GM12878 (cell line): Measurements from ENCODE around the gene MYO16. TPM values are rescaled to one million over a fixed set of nuclear protein-coding genes. Genes with fewer than 3 reads are reported as not detected.

Source experiments
- ATAC-seq: fragments of 200-7000 bp; cut with Tn5 transposase; 3 replicates; pipeline ENCODE4 v1.9.1; 2020; ENCODE audit warnings: mild to moderate bottlenecking, moderate library complexity
- BruUV-seq: library from RNA; stranded (reverse); fragments of 400-500 nt; replicated peaks from 2 replicates; lab custom pipeline; 2021; lab: Mats Ljungman, UMichigan
- CTCF ChIA-PET: fragments of 300-600 bp; sonication (Branson Sonifier 250); formaldehyde crosslinking; extraction: SDS; loops from one replicate; lab custom pipeline; 2021; ENCODE audit warnings: inconsistent platforms; lab: Yijun Ruan, JAX
- POLR2A ChIA-PET: fragments of 350-600 bp; formaldehyde crosslinking; extraction: SDS; loops from one replicate; lab custom pipeline; 2021; ENCODE audit warnings: inconsistent platforms; lab: Charles Lee
- RAD21 ChIA-PET: fragments of 300-600 bp; sonication (Branson Sonifier 250); formaldehyde crosslinking; loops from one replicate; lab custom pipeline; 2023; ENCODE audit warnings: antibody characterized with exemption; ENCODE audit not compliant: unreplicated experiment; lab: Charles Lee
- SMC1A ChIA-PET: fragments of 300-600 bp; sonication (Branson Sonifier 250); formaldehyde crosslinking; loops from one replicate; lab custom pipeline; 2023; ENCODE audit not compliant: unreplicated experiment, uncharacterized antibody; lab: Charles Lee
- DNase-seq: peaks from one replicate; pipeline ENCODE4 v3.0.0-alpha.2; 2011; ENCODE audit warnings: low read depth, low spot score
- FAIRE-seq: peaks from 3 replicates; lab custom pipeline; 2011; peaks lifted over from hg19 to GRCh38; lab: Jason Lieb, UNC
- H2AFZ ChIP-seq: 2 replicates; pipeline ENCODE4 v1.6.0; 2011; ENCODE audit warnings: low read depth, low read length, control low read depth; ENCODE audit not compliant: control insufficient read depth
- H3K27ac ChIP-seq: 2 replicates; pipeline ENCODE4 v1.5.1; 2011; ENCODE audit warnings: control low read depth; ENCODE audit not compliant: control insufficient read depth, insufficient read depth
- H3K27me3 ChIP-seq, 2 experiments: replicated peaks in 1 of 2; 2 replicates each; pipeline versions ENCODE4 v1.6.0 to v1.6.1; 2011; ENCODE audit warnings: low read length in 1 of 2; ENCODE audit not compliant: control insufficient read depth in 2 of 2, insufficient read depth in 2 of 2
- H3K36me3 ChIP-seq, 2 experiments: 2 replicates each; pipeline ENCODE4 v1.5.1; 2011; ENCODE audit warnings: low read length in 1 of 2; ENCODE audit not compliant: control insufficient read depth in 2 of 2, insufficient read depth in 2 of 2
- H3K4me1 ChIP-seq: 2 replicates; pipeline ENCODE4 v1.6.1; 2011; ENCODE audit warnings: mild to moderate bottlenecking, low read length, moderate library complexity, mixed read lengths; ENCODE audit not compliant: control insufficient read depth, insufficient read depth
- H3K4me2 ChIP-seq: 2 replicates; pipeline ENCODE4 v1.6.0; 2011; ENCODE audit warnings: control low read depth; ENCODE audit not compliant: control insufficient read depth, insufficient read depth
- H3K4me3 ChIP-seq: fragments of 200-600 bp; sonication (generic); 2 replicates; pipeline ENCODE4 v1.5.1; 2016
- H3K79me2 ChIP-seq: 2 replicates; pipeline ENCODE4 v1.6.0; 2011; ENCODE audit warnings: low read length; ENCODE audit not compliant: control insufficient read depth, insufficient read depth
- H3K9ac ChIP-seq: 2 replicates; pipeline ENCODE4 v1.8.0; 2011; ENCODE audit warnings: low read length, control low read depth, mixed read lengths; ENCODE audit not compliant: control insufficient read depth, insufficient read depth
- H3K9me3 ChIP-seq: replicated peaks from 3 replicates; pipeline ENCODE4 v1.5.1; 2011; ENCODE audit warnings: mild to moderate bottlenecking, low read length; ENCODE audit not compliant: control insufficient read depth, insufficient read depth
- H4K20me1 ChIP-seq: 2 replicates; pipeline ENCODE4 v1.6.0; 2011; ENCODE audit not compliant: control insufficient read depth, insufficient read depth
- ATF7 ChIP-seq: fragments of 450-650 bp; IDR thresholded peaks from 2 replicates; pipeline ENCODE4 v1.6.1; 2016; ENCODE audit warnings: low read depth, mild to moderate bottlenecking
- EP300 ChIP-seq, 2 experiments: fragments of 150-350 bp in 1 of 2; IDR thresholded peaks; 2 replicates each; pipeline ENCODE4 v1.6.1; 2011 to 2012; ENCODE audit warnings: low read depth in 2 of 2, low read length in 2 of 2, borderline replicate concordance in 1 of 2, improper control_type of control experiment in 1 of 2, inconsistent platforms in 1 of 2; ENCODE audit not compliant: control insufficient read depth in 1 of 2
- ESRRA ChIP-seq: IDR thresholded peaks from 2 replicates; pipeline ENCODE4 v1.6.1; 2012; ENCODE audit warnings: mild to moderate bottlenecking, low read length, improper control_type of control experiment
- HDAC2 ChIP-seq: fragments of 200-600 bp; sonication (generic); IDR thresholded peaks from 2 replicates; pipeline ENCODE4 v1.6.1; 2017
- IKZF1 ChIP-seq: fragments of 450-650 bp; conservative IDR thresholded peaks from 2 replicates; pipeline ENCODE4 v1.6.1; 2017; ENCODE audit warnings: antibody characterized with exemption, mild to moderate bottlenecking
- IKZF2 ChIP-seq, 2 experiments: fragments of 450-650 bp; IDR thresholded peaks; 2 replicates each; pipeline ENCODE4 v1.6.1; 2017; ENCODE audit warnings: mild to moderate bottlenecking in 2 of 2, moderate library complexity in 2 of 2
- MTA2 ChIP-seq: fragments of 450-650 bp; IDR thresholded peaks from 2 replicates; pipeline ENCODE4 v1.6.1; 2016; ENCODE audit warnings: low read depth, mild to moderate bottlenecking, moderate library complexity
- SIN3A ChIP-seq: IDR thresholded peaks from 2 replicates; pipeline ENCODE4 v1.6.1; 2012; ENCODE audit warnings: low read depth, low read length, improper control_type of control experiment
- SMAD5 ChIP-seq: IDR thresholded peaks from 2 replicates; pipeline ENCODE4 v1.6.1; 2016; ENCODE audit warnings: antibody characterized with exemption, low read depth
- ZNF622 ChIP-seq: fragments of 450-650 bp; IDR thresholded peaks from 2 replicates; pipeline ENCODE4 v1.6.1; 2017; ENCODE audit warnings: mild to moderate bottlenecking, inconsistent platforms
- WGBS: methylation state at CpG from one replicate; pipeline ENCODE4 v1.1.6; 2016; ENCODE audit warnings: low lambda C conversion rate; ENCODE audit not compliant: insufficient replicate concordance, insufficient coverage; ENCODE audit errors: missing lambda C conversion rate; 5-methylcytosine and 5-hydroxymethylcytosine counted together
- in situ Hi-C: fragments of 300-500 bp; cut with MboI; formaldehyde crosslinking; loops from 9 replicates; pipeline ENCODE4 v1.14.3; 2018; ENCODE audit warnings: mixed read lengths
- intact Hi-C: fragments of 100-400 bp; cut with micrococcal nuclease; formaldehyde crosslinking; loops from one replicate; pipeline ENCODE4 v1.14.2; 2022; ENCODE audit not compliant: unreplicated experiment
- polyA plus RNA-seq, 11 experiments: library from polyadenylated mRNA; depleted of rRNA in 4 of 11; unstranded in 6 of 11; stranded (reverse) in 5 of 11; fragments of >200 nt; fragmentation: Nextera tagmentation in 4 of 11; fragmentation: Illumina TruSeq in 1 of 11; extraction: Ambion mirVana in 4 of 11; extraction: Trizol in 1 of 11; gene quantifications; 1 replicate in 1 of 11; 2 replicates in 10 of 11; pipeline versions ENCODE4 v1.2.1 to v1.2.3, GENCODE V29; 2011 to 2016; ENCODE audit warnings: inconsistent platforms in 2 of 11, missing spikeins in 2 of 11, low read depth in 1 of 11
- total RNA-seq, 4 experiments: library from RNA; depleted of rRNA in 3 of 4; stranded (reverse); fragments of >200 nt in 3 of 4; fragmentation: Illumina TruSeq in 1 of 4; extraction: Trizol in 1 of 4; gene quantifications; 2 replicates each; pipeline versions ENCODE4 v1.2.1 to v1.2.3, GENCODE V29; 2013 to 2021
- TF ChIP-seq, protein P1 (sequence below): IDR thresholded peaks from 2 replicates; pipeline ENCODE4 v1.6.1; 2011; ENCODE audit warnings: low read depth, low read length, improper control_type of control experiment, borderline replicate concordance

MYO16 gene
- total and polyA plus RNA-seq, 10 of the 15 experiments (the other 5 are each of a cell fraction or from before 2014, with no cell fraction given): under 0.01 to 1.7 (median 0.05) TPM; not detected in 4

DNA sequence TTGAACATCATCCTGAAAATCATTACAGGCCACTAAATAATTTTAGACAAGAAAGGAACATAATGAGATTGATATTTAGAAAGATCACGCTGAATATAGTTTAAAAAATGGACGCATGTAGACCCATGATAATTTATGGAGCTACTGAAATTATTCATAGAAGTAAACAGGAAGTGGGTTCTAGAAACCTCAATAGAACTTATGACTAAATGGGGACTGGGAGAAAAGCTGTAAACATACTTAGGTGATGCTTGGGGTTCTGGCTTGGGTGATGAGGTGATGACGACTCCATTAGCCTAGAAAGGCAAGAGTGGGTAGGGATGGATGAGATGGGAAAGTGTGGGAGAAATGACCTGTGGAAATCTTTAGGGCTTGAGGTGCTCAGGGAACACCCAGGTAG, 484.0 kb downstream of the MYO16 start:
- 0% methylated on average over 3 of the region's 3 CpGs for WGBS
- intact Hi-C loops: no loop called here

GRCh38 chr13:109114162-109114561, 484.8 kb downstream of the MYO16 start:
- no TSS peak for BruUV-seq
- Histone ChIP-seq H3K9ac (no peak overlapping the region), H3K4me3 (no peak overlapping the region)
- RAD21 ChIA-PET: interaction anchor here (1.1 kb wide), 1 partner anchor 49 kb away, joined by 3 read pairs; no protein-coding TSS in a partner anchor
- TF ChIP-seq SMAD5: no peak
- TF ChIP-seq, all 136 proteins: peak for 0
- no peaks in the 10 kb centered on the region for H3K9me3 ChIP-seq
- H3K4me2 ChIP-seq: no peak overlapping the region
- no peak overlapping the region for H2AFZ ChIP-seq
- H3K36me3 ChIP-seq: no peaks in the 10 kb centered on the region
- SMC1A ChIA-PET: interaction anchor here (1.0 to 2.0 kb wide), 4 partner anchors 9 to 20 kb away, joined by 3 to 8 read pairs (median 4); no protein-coding TSS in a partner anchor
- 33% methylated on average over 5 of the region's 5 CpGs for WGBS
- H3K79me2 ChIP-seq: no peaks in the 10 kb centered on the region
- ATAC-seq (no peak), FAIRE-seq (no peak), DNase-seq (no peak)
- no peaks in the 10 kb centered on the region for H3K27me3 ChIP-seq
- H3K27ac ChIP-seq: no peak overlapping the region
- H4K20me1 ChIP-seq: no peaks in the 10 kb centered on the region
- CTCF ChIA-PET: interaction anchor here (0.6 to 1.1 kb wide), 2 partner anchors 71 to 153 kb away, joined by 3 read pairs; no protein-coding TSS in a partner anchor
- in situ Hi-C loops: no loop called here
- POLR2A ChIA-PET: no interaction called here
- H3K4me1 ChIP-seq: no peaks in the 10 kb centered on the region
- intact Hi-C loops: no loop called here

More for the DNA sequence above, 484.0 kb downstream of the MYO16 start:
- FAIRE-seq (no peak), ATAC-seq (peak; percentile 56)
- Histone ChIP-seq H3K27ac (no peak overlapping the region), H3K36me3 (no peaks in the 10 kb centered on the region), H3K9me3 (no peaks in the 10 kb centered on the region), H3K4me1 (no peaks in the 10 kb centered on the region), H3K27me3 (no peaks in the 10 kb centered on the region)
- POLR2A ChIA-PET: no interaction called here
- BruUV-seq: no TSS peak
- RAD21 ChIA-PET: interaction anchor here (1.1 to 1.3 kb wide), 2 partner anchors 19 to 49 kb away, joined by 3 read pairs; no protein-coding TSS in a partner anchor
- TF ChIP-seq, protein P1, sequence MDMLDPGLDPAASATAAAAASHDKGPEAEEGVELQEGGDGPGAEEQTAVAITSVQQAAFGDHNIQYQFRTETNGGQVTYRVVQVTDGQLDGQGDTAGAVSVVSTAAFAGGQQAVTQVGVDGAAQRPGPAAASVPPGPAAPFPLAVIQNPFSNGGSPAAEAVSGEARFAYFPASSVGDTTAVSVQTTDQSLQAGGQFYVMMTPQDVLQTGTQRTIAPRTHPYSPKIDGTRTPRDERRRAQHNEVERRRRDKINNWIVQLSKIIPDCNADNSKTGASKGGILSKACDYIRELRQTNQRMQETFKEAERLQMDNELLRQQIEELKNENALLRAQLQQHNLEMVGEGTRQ: no peak
- TF ChIP-seq IKZF2 (IDR thresholded peaks at IDR 0.05): peak in 1 of 2 experiments; percentile 25; a peak in 1 of 4 replicates
- TF ChIP-seq ZNF622: no peak
- no peak for TF ChIP-seq HDAC2
- TF ChIP-seq MTA2: no peak
- 0 out of 2 replicates have a peak, but pooled peaks have one; percentile 20 for TF ChIP-seq IKZF1
- TF ChIP-seq ESRRA: no peak
- no peak for TF ChIP-seq EP300 (IDR thresholded peaks at IDR 0.05; ENCODE audit: borderline replicate concordance in 1 of 2, control insufficient read depth in 1 of 2, low read depth in 2 of 2, low read length in 2 of 2)
- no peak for TF ChIP-seq SIN3A
- TF ChIP-seq ATF7: no peak
- TF ChIP-seq, all 136 proteins: peak for 2
- Histone ChIP-seq H3K9ac (no peak overlapping the region), H4K20me1 (no peaks in the 10 kb centered on the region), H2AFZ (no peak overlapping the region), H3K4me2 (no peak overlapping the region), H3K79me2 (no peaks in the 10 kb centered on the region), H3K4me3 (no peak overlapping the region)
- SMC1A ChIA-PET: interaction anchor here (1.0 to 2.0 kb wide), 4 partner anchors 8 to 18 kb away, joined by 3 to 8 read pairs (median 4); no protein-coding TSS in a partner anchor
- CTCF ChIA-PET: interaction anchor here (0.6 to 1.2 kb wide), 3 partner anchors 12 to 71 kb away, joined by 3 to 4 read pairs (median 3); no protein-coding TSS in a partner anchor
- in situ Hi-C loops: no loop called here
- DNase-seq: no peak
